Osteocyte (in vitro differentiated cells): ENCODE data around the gene EXOC6B. TPM values are rescaled to one million over a fixed set of nuclear protein-coding genes. Genes with fewer than 3 reads are reported as not detected.
"Not testable (repeated sequence)": the region's sequence is repeated elsewhere in the genome, so short reads cannot be mapped to it uniquely, and the experiment has no call there.

Experiments used
- DNase-seq: peaks from one replicate; pipeline ENCODE4 v3.0.0; 2021; ENCODE audit warnings: mixed read lengths; ENCODE audit not compliant: unreplicated experiment; ENCODE audit errors: extremely low spot score
- H3K27ac Mint-ChIP-seq: one replicate; pipeline ENCODE4 v1.8.0; 2021; ENCODE audit warnings: mild to moderate bottlenecking, mixed read lengths; ENCODE audit not compliant: unreplicated experiment
- H3K27me3 Mint-ChIP-seq: one replicate; pipeline ENCODE4 v1.8.0; 2021; ENCODE audit warnings: mixed read lengths; ENCODE audit not compliant: unreplicated experiment
- H3K36me3 Mint-ChIP-seq: one replicate; pipeline ENCODE4 v1.8.0; 2021; ENCODE audit warnings: mixed read lengths; ENCODE audit not compliant: unreplicated experiment
- H3K4me1 Mint-ChIP-seq: one replicate; pipeline ENCODE4 v1.8.0; 2021; ENCODE audit warnings: mixed read lengths; ENCODE audit not compliant: unreplicated experiment
- H3K4me3 Mint-ChIP-seq: one replicate; pipeline ENCODE4 v1.8.0; 2021; ENCODE audit warnings: mild to moderate bottlenecking, moderate library complexity, mixed read lengths; ENCODE audit not compliant: unreplicated experiment
- H3K9me3 Mint-ChIP-seq: one replicate; pipeline ENCODE4 v1.8.0; 2021; ENCODE audit warnings: mixed read lengths; ENCODE audit not compliant: unreplicated experiment
- CTCF ChIP-seq: fragments of 200-600 bp; sonication (generic); IDR thresholded peaks from 2 replicates; pipeline ENCODE4 v1.5.0; 2021; ENCODE audit warnings: antibody characterized with exemption, mild to moderate bottlenecking, moderate library complexity
- total RNA-seq: library from RNA; stranded (reverse); gene quantifications from 2 replicates; pipeline ENCODE4 v1.2.1, GENCODE V29; 2021

The EXOC6B gene
- total RNA-seq, 1 donor from 2014 or later, result 33.8 TPM

- no peak for TF ChIP-seq CTCF
- no peak for DNase-seq
- peaks cover 7% of the 10 kb centered on the region for H3K4me1 Mint-ChIP-seq
- H3K4me3 Mint-ChIP-seq, result no peak overlapping the region
- H3K27me3 Mint-ChIP-seq, result no peaks in the 10 kb centered on the region
- H3K9me3 Mint-ChIP-seq, result peaks cover 7% of the 10 kb centered on the region
- peaks cover 28% of the 10 kb centered on the region for H3K36me3 Mint-ChIP-seq
- H3K27ac Mint-ChIP-seq, result no peak overlapping the region
Observed at GRCh38 chr2:72497763-72498162, 328.1 kb downstream of the EXOC6B start.

- H3K27me3 Mint-ChIP-seq, result no peaks in the 10 kb centered on the region
- H3K36me3 Mint-ChIP-seq, result peaks cover 33% of the 10 kb centered on the region
- no peak overlapping the region for H3K27ac Mint-ChIP-seq
- DNase-seq, result no peak
- no peak overlapping the region for H3K4me3 Mint-ChIP-seq
- no peak for TF ChIP-seq CTCF
- peaks cover 7% of the 10 kb centered on the region for H3K4me1 Mint-ChIP-seq
- H3K9me3 Mint-ChIP-seq, result peaks cover 7% of the 10 kb centered on the region
Observed at GRCh38 chr2:72496479-72496878, 329.4 kb downstream of the EXOC6B start.

GRCh38 chr2:72494392-72494791 is 331.4 kb downstream of the EXOC6B start:
- Mint-ChIP-seq H3K4me3 (no peak overlapping the region), H3K9me3 (no peaks in the 10 kb centered on the region), H3K4me1 (peaks cover 7% of the 10 kb centered on the region), H3K27me3 (no peaks in the 10 kb centered on the region), H3K36me3 (peaks cover 35% of the 10 kb centered on the region), H3K27ac (no peak overlapping the region)
- no peak for DNase-seq
- TF ChIP-seq CTCF, result no peak

GRCh38 chr2:72484622-72485021 is 341.2 kb downstream of the EXOC6B start:
- not testable (repeated sequence) for H3K4me3 Mint-ChIP-seq, DNase-seq, H3K27me3 Mint-ChIP-seq, H3K27ac Mint-ChIP-seq, H3K4me1 Mint-ChIP-seq, H3K9me3 Mint-ChIP-seq
- H3K36me3 Mint-ChIP-seq, result peaks cover 20% of the 10 kb centered on the region

GRCh38 chr2:72483346-72483745 is 342.5 kb downstream of the EXOC6B start:
- no peak for TF ChIP-seq CTCF
- Mint-ChIP-seq H3K27me3 (no peaks in the 10 kb centered on the region), H3K36me3 (peaks cover 20% of the 10 kb centered on the region), H3K4me1 (peaks cover 8% of the 10 kb centered on the region), H3K27ac (no peak overlapping the region), H3K4me3 (no peak overlapping the region), H3K9me3 (no peaks in the 10 kb centered on the region)
- DNase-seq, result no peak

- no peak for DNase-seq
- Mint-ChIP-seq H3K27ac (no peak overlapping the region), H3K36me3 (peaks cover 26% of the 10 kb centered on the region), H3K9me3 (peaks cover 33% of the 10 kb centered on the region), H3K4me3 (no peak overlapping the region), H3K27me3 (no peaks in the 10 kb centered on the region), H3K4me1 (peaks cover 8% of the 10 kb centered on the region)
- TF ChIP-seq CTCF, result no peak
Observed at GRCh38 chr2:72475246-72475645, 350.6 kb downstream of the EXOC6B start.
